Stimulated activated naive CD8-positive, alpha-beta T cell treated with anti-CD3 and anti-CD28 coated beads, Interleukin-15, Interleukin-2, amounts not matched to agents 100 U/mL and 50 U/mL, for 24 hours (primary cell): ENCODE results near the gene CCR2.

Experiments used
- ATAC-seq: fragments of 150-1000 bp; cut with Tn5 transposase; one replicate; pipeline ENCODE4 v1.10.0; 2021
- DNase-seq: peaks from one replicate; pipeline ENCODE4 v3.0.0; 2021

Gene CCR2

DNA sequence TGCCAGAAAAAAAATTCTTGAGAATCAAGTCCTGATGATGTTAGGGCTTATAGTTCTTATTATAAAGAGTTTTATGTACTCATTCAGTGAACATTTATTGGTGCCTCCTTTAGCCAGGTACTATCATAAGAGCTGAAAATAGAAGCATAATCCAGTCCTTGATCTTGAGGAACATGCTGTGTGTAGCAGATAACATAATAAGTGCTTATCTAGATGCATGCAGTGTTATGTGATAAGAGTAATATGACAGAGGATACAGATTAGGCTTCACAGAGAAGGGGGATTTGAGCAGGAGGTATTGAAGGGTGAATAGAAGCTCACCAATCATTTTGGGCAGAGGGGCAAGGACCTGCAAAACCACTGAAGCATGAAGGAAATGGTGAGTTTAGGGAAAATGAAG, 1.1 kb downstream of the CCR2 start:
- ATAC-seq (no peak), DNase-seq (no peak)

DNA sequence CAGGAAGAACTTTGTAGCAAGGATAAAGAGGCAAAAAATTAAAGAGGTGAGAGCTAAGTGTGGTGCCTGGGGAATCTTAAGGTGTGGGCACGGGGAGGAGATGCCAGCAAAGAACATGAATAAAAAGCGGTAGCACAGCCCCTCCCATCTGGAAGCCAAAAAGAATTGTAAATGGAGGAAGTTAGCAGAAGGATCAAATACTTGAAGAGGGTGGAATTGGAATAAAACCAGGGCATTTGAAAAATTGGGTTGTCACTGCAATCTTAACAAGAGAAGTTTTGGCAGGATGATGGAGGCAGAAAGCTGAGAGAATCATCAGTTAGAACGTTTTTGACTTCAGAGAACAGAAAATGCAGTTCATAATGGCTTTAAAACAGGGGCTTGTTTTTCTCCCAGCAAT, 2.4 kb downstream of the CCR2 start:
- DNase-seq (no peak), ATAC-seq (no peak)

DNA sequence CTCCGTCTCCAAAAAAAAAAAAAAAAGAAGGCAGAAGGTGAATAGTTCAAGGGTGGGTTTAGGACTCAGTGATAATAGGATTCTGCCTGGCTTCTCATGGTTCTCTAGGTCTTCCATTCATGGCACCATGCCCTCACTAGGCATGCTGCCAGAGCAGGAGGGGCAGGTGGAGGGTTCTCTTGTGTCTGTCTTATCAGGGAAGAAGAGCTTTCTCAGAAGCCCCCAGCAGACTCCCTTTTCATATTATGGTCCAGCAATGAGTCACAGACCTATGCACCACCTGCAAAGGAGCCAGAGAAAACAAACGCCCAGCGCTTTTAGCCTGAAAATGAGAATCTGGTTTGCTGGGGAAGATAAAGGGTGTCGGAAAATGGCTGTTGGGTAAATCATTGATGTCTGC, 3.0 kb downstream of the CCR2 start:
- ATAC-seq = no peak
- no peak for DNase-seq

DNA sequence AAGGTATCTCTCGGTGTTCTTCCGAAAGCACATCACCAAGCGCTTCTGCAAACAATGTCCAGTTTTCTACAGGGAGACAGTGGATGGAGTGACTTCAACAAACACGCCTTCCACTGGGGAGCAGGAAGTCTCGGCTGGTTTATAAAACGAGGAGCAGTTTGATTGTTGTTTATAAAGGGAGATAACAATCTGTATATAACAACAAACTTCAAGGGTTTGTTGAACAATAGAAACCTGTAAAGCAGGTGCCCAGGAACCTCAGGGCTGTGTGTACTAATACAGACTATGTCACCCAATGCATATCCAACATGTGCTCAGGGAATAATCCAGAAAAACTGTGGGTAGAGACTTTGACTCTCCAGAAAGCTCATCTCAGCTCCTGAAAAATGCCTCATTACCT, 4.6 kb downstream of the CCR2 start:
- DNase-seq (no peak), ATAC-seq (no peak)

DNA sequence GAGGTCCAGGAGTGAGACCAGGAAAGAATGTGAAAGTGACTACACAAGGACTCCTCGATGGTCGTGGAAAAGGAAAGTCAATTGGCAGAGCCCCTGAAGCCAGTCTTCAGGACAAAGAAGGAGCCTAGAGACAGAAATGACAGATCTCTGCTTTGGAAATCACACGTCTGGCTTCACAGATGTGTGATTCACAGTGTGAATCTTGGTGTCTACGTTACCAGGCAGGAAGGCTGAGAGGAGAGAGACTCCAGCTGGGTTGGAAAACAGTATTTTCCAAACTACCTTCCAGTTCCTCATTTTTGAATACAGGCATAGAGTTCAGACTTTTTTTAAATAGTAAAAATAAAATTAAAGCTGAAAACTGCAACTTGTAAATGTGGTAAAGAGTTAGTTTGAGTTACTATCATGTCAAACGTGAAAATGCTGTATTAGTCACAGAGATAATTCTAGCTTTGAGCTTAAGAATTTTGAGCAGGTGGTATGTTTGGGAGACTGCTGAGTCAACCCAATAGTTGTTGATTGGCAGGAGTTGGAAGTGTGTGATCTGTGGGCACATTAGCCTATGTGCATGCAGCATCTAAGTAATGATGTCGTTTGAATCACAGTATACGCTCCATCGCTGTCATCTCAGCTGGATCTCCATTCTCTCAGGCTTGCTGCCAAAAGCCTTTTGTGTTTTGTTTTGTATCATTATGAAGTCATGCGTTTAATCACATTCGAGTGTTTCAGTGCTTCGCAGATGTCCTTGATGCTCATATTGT, 6.0 kb downstream of the CCR2 start:
- DNase-seq (no peak), ATAC-seq (peak; percentile 85)

DNA sequence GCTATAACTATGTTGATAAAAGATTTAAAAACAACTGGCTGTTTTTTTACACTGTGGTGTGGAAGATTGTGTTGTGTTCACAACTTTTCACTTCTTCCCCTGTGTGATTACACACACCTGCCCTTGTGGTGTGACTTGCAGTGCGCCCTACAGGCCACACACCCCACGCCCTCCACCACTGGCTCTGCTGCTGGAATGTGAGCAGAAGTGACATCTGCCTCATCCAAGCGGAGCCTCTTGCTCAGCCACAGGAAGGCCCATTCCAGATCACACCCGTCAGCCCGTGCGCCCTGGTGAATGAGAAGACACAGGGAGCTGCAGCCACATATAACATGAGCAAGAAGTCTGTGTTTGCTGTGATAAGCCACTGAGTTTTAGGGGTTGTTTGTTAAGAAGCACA, 7.0 kb downstream of the CCR2 start:
- no peak for DNase-seq
- no peak for ATAC-seq

DNA sequence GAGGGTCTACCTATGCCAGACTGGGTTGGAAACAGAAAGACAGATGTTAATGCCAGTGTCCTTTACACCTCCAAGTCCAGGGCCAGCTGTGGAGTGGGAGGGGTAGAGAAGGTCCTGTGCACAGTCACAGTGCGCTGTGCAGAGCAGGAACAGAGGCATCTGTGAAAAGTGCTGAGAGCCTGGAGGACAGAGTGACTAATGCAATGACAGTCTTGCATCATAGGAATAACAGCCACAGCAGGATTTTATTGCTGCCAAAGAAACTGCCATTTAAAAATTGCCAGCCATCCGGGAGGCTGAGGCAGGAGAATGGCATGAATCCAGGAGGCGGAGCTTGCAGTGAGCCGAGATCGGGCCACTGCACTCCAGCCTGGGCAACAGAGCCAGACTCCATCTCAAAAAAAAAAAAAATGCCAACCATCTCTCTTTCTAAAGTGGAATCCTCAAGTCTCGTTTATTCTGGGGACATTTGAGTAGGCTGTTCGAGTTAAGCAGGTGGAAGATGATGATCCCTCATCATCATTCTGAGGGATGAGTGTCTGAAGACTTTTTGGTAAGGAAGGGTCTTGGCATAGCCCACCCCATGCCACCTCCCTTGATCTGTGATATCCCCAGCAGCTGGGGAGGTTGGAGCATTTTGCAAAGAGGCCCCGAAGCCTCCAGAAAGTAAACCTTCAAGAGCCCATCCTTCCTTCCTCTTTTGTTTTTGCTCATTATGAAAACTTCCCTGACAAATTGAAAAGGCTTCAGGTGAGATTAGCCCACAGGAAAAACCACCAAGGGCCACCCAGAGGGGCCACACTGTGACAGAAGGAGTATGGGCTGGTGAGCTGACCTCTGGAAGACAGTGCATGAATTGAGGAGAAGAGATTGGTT, 7.7 kb downstream of the CCR2 start:
- no peak for DNase-seq
- peak; percentile 33 for ATAC-seq

DNA sequence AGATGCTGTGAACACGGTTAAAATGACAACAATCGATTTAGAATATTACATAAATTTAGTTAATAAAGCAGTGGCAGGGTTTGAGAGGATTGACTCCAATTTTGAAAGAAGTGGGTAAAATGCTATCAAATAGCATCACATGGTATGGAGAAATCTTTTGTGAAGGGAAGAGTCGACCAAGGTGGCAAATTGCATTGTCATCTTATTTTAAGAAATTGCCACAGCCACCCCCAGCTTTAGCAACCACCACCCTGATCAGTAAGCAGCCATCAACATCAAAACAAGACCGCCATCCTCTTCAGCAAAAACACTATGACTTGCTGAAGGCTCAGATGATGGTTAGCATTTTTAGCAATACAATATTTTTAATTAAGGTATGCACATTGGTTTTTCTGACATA, 11.1 kb downstream of the CCR2 start:
- no peak for ATAC-seq
- no peak for DNase-seq

DNA sequence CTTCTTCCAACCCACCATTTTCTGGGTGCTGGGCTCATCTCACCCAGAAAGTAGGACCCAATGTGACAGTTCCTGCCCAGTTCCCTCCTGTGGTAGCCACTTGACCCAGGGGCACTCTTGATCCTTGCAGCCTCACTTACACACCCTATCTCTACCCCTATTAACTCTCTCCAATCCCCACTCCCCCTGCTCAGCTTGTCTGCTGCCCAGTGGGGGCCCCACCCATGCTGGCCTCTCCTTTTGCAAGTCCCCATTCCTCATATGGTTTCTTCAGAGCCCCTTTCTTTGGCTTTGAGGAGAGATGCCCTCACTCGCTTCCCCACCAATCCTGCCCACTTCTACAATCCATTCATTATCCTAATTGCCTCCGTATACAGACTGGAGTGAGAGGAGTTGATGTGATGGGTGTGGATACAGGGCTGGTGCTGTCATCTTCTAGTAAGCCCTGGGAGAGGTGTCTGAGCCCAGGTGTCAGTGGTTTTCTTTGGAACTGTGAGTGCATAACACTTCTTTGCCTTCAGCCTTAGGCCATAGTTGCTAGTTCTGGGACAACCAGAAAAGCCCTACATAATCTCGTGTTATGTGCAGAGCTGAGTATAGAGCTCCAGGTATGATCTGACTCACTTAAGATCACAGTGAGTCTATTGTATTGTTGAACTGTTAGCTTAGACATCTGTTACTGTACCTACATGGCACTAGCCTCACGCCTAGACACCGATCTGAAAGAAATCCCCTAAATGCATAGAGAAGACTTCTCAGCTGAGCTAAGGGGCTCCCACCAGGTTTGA, 12.0 kb downstream of the CCR2 start:
- ATAC-seq (no peak), DNase-seq (no peak)

DNA sequence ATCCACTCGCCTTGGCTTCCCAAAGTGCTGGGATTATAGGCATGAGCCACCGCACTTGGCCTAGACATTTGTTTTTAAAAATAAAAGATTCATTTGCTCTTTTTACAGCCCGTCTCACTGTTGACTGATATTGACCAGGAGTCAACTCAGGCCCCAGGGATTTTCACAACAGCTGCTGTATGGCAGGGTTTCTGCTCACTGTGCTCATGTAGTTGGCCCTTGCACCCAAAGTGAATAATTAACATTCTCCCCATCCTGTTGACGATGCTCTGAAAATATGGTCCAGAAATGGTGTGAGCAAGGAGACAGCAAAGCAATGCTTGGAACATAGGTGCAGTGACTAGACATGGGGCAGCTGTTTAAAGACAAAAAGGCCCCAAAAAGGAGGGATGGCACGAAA, 13.9 kb downstream of the CCR2 start:
- no peak for ATAC-seq

DNA sequence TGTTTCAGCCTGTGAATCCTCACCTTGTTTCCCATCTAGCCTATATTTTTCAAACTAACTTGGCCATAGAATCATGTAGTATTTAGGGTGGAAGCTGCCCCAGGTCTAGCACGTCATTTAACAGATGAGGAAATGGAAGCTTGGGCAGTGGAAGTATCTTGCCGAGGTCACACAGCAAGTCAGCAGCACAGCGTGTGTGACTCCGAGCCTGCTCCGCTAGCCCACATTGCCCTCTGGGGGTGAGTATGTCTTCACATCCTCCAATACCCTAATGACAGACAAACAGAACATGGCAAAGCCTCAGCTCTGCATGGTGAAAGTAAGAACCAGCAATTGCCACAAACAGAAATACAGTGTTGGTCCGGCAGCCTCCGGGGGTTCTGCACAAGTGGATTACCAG, 14.7 kb downstream of the CCR2 start:
- peak; percentile 31 for ATAC-seq
- peak; percentile 46 for DNase-seq

More for the DNA sequence above, 13.9 kb downstream of the CCR2 start:
- DNase-seq = no peak

DNA sequence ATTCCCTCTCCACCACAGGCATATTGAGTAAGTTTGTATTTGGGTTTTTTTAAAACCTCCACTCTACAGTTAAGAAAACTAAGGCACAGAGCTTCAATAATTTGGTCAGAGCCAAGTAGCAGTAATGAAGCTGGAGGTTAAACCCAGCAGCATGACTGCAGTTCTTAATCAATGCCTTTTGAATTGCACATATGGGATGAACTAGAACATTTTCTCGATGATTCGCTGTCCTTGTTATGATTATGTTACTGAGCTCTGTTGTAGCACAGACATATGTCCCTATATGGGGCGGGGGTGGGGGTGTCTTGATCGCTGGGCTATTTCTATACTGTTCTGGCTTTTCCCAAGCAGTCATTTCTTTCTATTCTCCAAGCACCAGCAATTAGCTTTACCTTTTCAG, 15.2 kb downstream of the CCR2 start:
- DNase-seq (no peak), ATAC-seq (no peak)

DNA sequence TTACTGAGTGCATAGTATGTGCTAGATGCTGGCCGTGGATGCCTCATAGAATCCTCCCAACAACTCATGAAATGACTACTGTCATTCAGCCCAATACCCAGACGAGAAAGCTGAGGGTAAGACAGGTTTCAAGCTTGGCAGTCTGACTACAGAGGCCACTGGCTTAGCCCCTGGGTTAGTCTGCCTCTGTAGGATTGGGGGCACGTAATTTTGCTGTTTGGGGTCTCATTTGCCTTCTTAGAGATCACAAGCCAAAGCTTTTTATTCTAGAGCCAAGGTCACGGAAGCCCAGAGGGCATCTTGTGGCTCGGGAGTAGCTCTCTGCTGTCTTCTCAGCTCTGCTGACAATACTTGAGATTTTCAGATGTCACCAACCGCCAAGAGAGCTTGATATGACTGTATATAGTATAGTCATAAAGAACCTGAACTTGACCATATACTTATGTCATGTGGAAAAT, 15.8 kb downstream of the CCR2 start:
- peak; percentile 32 for DNase-seq

DNA sequence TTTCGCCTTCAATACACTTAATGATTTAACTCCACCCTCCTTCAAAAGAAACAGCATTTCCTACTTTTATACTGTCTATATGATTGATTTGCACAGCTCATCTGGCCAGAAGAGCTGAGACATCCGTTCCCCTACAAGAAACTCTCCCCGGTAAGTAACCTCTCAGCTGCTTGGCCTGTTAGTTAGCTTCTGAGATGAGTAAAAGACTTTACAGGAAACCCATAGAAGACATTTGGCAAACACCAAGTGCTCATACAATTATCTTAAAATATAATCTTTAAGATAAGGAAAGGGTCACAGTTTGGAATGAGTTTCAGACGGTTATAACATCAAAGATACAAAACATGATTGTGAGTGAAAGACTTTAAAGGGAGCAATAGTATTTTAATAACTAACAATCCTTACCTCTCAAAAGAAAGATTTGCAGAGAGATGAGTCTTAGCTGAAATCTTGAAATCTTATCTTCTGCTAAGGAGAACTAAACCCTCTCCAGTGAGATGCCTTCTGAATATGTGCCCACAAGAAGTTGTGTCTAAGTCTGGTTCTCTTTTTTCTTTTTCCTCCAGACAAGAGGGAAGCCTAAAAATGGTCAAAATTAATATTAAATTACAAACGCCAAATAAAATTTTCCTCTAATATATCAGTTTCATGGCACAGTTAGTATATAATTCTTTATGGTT, 17.1 kb downstream of the CCR2 start, which contains the start of gene CCR5:
CCR5 (plus strand) TSS at position 108 of the 680 bp plus-strand sequence. CDS start 1,957 bp downstream, outside the sequence.
- ATAC-seq (peak; percentile 40), DNase-seq (no peak)

More for the DNA sequence above, 15.8 kb downstream of the CCR2 start:
- ATAC-seq = peak; percentile 90

DNA sequence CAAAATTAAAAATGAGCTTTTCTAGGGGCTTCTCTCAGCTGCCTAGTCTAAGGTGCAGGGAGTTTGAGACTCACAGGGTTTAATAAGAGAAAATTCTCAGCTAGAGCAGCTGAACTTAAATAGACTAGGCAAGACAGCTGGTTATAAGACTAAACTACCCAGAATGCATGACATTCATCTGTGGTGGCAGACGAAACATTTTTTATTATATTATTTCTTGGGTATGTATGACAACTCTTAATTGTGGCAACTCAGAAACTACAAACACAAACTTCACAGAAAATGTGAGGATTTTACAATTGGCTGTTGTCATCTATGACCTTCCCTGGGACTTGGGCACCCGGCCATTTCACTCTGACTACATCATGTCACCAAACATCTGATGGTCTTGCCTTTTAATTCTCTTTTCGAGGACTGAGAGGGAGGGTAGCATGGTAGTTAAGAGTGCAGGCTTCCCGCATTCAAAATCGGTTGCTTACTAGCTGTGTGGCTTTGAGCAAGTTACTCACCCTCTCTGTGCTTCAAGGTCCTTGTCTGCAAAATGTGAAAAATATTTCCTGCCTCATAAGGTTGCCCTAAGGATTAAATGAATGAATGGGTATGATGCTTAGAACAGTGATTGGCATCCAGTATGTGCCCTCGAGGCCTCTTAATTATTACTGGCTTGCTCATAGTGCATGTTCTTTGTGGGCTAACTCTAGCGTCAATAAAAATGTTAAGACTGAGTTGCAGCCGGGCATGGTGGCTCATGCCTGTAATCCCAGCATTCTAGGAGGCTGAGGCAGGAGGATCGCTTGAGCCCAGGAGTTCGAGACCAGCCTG, 17.8 kb downstream of the CCR2 start:
- no peak for ATAC-seq
- no peak for DNase-seq

DNA sequence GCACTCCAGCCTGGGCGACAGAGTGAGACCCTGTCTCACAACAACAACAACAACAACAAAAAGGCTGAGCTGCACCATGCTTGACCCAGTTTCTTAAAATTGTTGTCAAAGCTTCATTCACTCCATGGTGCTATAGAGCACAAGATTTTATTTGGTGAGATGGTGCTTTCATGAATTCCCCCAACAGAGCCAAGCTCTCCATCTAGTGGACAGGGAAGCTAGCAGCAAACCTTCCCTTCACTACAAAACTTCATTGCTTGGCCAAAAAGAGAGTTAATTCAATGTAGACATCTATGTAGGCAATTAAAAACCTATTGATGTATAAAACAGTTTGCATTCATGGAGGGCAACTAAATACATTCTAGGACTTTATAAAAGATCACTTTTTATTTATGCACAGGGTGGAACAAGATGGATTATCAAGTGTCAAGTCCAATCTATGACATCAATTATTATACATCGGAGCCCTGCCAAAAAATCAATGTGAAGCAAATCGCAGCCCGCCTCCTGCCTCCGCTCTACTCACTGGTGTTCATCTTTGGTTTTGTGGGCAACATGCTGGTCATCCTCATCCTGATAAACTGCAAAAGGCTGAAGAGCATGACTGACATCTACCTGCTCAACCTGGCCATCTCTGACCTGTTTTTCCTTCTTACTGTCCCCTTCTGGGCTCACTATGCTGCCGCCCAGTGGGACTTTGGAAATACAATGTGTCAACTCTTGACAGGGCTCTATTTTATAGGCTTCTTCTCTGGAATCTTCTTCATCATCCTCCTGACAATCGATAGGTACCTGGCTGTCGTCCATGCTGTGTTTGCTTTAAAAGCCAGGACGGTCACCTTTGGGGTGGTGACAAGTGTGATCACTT, 18.8 kb downstream of the CCR2 start:
- DNase-seq (no peak), ATAC-seq (no peak)

DNA sequence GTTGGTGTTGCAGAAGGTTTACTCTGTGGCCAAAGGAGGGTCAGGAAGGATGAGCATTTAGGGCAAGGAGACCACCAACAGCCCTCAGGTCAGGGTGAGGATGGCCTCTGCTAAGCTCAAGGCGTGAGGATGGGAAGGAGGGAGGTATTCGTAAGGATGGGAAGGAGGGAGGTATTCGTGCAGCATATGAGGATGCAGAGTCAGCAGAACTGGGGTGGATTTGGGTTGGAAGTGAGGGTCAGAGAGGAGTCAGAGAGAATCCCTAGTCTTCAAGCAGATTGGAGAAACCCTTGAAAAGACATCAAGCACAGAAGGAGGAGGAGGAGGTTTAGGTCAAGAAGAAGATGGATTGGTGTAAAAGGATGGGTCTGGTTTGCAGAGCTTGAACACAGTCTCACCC, 20.8 kb downstream of the CCR2 start:
- no peak for ATAC-seq

DNA sequence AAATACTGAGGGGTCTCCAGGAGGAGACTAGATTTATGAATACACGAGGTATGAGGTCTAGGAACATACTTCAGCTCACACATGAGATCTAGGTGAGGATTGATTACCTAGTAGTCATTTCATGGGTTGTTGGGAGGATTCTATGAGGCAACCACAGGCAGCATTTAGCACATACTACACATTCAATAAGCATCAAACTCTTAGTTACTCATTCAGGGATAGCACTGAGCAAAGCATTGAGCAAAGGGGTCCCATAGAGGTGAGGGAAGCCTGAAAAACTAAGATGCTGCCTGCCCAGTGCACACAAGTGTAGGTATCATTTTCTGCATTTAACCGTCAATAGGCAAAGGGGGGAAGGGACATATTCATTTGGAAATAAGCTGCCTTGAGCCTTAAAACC, 21.3 kb downstream of the CCR2 start:
- DNase-seq = no peak
- ATAC-seq = peak; percentile 51

More for the DNA sequence above, 20.8 kb downstream of the CCR2 start:
- no peak for DNase-seq

DNA sequence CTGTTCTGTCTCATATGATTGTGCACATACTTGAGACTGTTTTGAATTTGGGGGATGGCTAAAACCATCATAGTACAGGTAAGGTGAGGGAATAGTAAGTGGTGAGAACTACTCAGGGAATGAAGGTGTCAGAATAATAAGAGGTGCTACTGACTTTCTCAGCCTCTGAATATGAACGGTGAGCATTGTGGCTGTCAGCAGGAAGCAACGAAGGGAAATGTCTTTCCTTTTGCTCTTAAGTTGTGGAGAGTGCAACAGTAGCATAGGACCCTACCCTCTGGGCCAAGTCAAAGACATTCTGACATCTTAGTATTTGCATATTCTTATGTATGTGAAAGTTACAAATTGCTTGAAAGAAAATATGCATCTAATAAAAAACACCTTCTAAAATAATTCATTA, 21.9 kb downstream of the CCR2 start:
- ATAC-seq (no peak), DNase-seq (no peak)

DNA sequence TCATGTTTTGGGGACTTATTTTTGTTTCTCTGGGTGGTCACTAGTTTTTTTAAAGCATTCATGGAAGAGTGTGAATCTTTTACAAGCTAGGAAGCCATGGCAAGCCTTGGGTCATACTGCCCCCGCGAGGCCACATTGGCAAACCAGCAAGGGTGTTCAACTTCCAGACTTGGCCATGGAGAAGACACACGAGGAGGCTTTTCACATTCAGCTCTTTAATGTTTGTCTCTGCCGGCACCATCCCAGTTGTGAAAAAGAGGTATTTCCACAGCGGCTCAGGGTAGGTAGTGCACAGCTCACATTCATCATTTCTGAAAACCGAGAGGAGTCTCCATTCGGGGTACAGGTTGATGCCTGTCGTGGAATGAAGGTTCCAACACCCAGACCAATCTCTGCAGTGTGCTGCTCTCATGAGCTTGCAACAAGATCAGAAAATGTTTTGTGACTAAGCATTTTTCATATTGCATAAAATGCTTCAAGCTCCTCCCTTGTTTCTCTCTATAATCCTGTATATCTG, 24.6 kb downstream of the CCR2 start:
- ATAC-seq = no peak
- DNase-seq = peak; percentile 78
